ENCODE measurements around the gene PCK1.

The PCK1 gene

DNA sequence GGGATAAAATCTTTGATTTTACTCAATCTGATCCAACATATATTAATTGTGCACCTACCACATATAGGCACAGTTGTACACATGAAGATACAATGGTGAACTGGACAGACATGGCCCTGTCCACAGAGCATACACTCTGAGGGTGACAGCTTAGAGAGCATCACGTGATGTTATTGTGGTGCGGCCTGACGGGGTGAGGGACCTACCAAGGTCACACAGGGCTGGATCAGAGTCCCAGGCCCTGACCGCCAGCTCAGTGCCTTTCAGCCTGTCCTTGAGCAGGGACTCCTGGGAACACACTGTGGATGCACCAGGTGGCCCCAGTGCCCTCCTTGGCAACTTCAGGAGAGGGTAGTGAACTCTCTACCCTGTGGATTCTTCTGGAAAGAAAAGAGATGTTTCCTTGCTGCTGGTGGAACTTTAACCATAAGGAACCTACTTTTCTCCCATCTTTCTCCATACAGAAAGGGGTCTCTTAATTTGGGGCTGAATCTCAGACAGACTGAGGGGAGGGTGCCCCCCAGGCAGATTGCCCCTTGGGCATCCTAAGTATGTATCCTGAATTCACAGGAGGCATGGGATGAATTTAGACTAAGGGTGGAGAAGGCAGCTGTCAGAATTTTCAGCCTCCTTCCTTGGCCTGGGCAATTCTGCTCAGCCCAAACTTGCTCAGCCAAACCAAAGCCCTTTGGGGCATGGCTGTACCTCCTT is 26.5 kb downstream of the PCK1 start:
- DNase-seq (ENCODE audit: low read depth in 2 of 2, low spot score in 1 of 2): no peak

DNA sequence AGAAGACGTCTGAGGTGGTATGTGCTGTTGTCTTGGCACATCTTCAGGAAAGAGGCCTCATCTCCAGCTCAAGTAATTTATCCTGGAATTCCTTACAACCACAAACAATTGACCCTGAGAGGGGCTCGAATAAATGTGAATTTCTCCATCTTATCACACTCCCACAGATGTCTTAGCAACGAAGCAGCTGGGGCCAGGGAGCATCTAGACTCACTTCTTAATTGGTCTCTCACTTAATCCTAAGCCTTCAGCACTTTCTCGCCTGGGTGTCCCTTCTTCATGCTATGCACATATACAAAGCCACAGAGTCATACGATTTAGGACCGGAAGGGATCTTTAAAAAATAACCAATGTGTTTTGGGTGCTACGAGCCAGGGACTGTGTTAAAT is 27.1 kb downstream of the PCK1 start:
- no peak for DNase-seq (ENCODE audit: low read depth in 2 of 2, low spot score in 1 of 2)

DNA sequence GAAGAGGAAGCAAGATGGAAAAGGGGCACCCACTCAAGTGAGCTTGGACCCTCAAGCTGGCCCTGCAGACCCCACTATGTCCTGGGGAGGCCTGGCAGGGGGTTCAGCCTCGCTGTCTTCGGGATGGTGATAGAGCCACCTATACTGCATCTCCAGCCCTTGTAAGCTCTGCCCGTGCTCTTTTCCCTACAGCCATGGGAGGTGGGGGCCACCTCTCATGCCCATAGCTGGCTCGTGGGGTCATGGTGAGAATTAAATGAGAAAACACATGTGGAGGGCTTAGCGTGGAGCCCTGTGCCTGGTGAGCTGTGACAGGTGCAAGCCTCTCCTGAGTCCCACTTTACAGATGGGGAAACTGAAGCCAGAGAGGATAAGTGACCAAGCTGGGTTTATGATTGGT is 27.7 kb downstream of the PCK1 start:
- no peak for DNase-seq (ENCODE audit: low read depth in 2 of 2, low spot score in 1 of 2)

DNA sequence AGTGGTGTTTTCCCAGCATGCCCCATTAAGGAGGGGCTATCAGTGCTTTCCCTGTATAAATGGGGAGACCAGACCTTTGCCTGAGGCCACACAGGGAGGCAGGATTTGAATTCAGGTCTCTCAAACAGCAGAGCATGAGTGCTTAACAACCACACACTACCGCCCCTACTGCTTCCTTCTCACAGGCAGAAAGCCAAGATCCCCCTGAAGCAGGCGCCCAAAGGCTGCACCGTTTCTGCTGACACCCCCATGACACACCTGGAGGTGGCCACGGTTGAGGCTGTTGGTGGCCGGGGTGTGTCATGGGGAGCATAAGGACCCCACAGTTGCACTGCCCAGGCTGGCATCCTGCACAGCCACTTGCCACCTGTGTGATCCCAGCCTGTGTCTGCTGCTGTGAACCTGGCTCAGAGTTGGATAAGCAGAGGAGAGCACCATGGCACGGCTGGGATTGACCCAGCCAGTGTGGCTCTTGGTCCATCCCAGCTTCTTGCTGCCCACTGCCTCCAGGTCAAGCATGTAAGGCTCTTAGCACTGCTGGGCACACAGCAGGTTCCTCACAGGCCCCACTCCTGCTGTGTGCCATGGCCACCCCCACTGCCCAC is 28.3 kb downstream of the PCK1 start:
- DNase-seq (ENCODE audit: low read depth in 2 of 2, low spot score in 1 of 2): no peak

DNA sequence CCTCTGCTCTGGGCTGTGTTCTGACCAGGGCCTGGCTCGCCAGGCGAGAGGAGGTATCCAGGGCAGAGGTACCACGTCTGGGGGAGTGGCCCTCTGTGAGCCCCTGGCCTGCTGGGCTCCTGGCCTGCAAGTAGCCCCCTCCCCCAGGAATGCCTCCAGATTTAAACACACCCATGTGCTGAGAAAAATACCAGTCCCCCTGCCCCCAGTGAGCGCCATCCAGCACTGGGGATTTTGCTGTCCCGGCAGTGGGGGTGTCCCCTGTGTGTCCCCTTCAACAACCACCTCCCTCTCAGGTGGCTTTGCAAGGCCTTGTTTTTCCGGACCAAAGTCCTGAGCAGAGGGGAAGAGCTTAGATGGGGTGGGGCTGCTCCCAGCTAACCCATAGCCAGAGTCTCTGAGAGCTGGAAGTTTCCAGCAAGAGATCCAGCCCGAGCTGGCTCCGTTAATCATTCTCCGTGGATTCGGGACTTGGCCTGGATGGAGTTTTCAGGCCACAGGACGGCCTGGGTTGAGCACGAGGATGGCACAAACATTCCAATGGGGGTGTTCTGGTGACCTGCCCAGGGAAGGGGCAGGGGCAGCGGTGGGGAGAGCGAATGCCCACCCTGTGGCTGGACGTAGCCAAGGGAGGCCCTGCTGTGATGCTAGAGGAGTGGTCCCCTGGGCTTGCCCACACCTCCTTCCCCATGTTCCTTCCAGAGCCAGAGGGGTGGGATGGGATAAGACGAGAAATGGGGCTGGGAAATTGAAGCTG is 29.0 kb downstream of the PCK1 start:
- DNase-seq (ENCODE audit: low read depth in 2 of 2, low spot score in 1 of 2): no peak

DNA sequence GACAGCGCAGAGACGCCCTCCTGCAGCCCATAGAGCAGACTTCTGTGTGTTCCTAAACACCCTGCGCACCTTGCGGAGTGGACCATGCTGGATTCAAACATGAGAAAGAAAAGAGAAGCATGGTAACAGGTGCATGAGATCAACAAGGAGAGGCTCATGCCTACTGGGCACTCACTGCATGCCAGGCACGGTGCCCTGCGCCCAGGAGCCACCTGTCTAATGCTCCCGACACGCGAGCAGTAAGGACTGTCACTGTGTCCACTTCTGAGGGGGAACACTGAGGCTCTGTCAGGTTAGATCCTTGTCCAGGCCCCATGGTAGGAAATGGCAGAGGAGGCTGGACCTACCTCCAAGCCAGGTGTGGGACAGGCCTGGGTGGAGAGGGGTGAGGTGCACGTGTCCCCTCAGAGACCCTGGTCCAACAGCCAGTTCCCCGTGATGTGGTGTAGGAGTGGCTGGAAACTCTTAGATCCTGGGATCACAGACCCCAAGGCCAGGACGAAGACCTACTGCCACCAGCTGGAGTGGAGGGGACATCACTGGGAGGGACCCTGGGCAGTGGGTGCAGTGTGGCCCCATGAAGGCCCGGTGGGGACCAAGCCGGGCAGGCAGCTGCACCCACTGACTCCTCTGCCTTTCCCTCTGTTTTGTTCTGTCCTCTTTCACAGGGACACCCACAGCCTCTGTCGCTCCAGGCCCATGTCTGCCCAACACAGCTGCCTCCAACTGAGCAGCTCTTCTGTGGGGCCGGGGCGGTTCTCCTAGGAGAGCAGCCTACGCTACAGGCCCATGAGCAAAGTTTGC is 29.8 kb downstream of the PCK1 start:
- DNase-seq (ENCODE audit: low read depth in 2 of 2, low spot score in 1 of 2): no peak

DNA sequence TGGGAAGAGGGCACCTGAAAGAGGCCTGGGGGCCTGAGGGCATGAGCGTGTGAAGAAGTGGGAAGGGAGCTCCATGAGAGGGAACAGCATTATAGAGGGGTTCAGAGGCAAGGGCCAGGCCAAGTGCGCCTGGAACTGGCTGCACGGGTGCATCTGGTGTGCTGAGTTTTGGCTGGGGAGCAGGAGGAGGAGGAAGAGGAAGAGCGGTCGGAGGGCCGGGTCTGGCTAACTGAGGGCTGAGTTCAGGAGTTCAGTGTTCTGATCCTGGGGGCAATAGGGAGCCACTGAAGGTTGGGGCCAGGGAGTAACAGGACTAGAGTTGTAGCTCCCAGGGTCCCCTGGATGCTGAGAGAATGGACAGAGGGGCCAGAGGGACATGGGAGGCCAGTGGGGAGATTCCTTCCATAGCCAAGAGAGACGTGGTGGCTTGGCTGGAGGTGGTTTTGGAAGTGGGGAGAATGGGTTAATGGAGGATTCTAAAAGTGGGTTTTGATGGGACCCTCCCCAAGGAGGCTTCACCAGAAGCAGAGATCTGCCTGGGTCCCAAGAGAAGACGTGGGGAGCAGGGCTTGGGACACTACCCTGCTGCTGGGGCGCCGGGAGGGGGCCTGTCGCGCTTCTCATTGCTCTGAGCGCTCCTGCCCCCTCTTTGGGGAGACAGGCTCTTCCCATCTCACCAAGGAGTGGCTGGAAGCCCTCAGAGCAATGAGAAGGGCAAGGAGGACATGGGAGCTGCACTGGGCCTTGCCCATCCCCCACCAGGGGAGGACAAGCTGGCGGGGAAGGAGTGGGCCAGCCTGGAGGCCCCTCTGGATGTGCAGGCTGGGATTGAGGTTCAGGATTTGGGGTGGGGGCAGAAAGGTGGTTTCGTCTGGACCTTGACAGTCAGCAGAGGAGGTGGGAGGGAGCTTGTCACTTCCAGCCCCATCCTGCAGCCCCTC is 30.6 kb downstream of the PCK1 start:
- no peak for DNase-seq (ENCODE audit: low read depth in 2 of 2, low spot score in 1 of 2)

DNA sequence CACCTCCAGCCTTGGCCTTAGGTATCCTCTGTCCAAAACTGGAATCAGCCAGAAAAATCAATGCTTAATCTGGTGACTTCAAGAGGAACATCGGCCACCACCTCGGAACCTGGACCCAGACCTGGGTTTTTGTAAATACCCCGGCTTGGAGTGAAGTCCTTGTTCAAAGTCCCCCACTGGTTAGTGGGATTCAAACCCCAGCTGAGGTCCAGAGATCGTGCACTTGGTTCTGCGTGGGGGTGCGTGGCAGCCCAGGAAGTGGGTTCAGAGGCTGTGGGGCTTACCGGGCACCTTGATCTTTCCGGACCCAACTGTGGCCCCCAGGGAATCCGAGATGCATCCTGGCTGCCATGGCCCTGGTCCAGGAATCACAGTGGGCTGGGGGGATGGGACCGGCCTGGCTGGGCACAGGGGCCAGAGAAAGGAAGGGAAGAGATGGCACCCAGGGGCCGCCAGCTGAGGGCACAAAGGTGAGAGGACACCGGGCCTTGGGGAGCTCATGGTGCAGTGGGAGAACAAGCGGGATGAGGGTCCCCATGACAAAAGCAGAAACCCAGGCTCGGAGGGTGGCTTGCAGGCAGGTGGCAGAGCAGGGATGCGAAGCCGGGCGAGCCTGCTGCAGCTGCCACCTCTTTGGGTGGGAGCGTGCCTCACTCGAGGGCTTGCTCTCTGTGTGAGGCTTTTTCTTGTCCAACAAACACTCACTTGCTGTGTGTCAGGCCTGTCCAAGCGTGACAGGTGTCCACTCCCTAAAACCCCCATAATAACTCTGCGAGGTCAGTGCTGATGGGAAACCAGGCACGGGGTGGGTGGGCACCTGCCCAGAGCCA is 31.6 kb downstream of the PCK1 start:
- no peak for DNase-seq (ENCODE audit: low read depth in 2 of 2, low spot score in 1 of 2)

DNA sequence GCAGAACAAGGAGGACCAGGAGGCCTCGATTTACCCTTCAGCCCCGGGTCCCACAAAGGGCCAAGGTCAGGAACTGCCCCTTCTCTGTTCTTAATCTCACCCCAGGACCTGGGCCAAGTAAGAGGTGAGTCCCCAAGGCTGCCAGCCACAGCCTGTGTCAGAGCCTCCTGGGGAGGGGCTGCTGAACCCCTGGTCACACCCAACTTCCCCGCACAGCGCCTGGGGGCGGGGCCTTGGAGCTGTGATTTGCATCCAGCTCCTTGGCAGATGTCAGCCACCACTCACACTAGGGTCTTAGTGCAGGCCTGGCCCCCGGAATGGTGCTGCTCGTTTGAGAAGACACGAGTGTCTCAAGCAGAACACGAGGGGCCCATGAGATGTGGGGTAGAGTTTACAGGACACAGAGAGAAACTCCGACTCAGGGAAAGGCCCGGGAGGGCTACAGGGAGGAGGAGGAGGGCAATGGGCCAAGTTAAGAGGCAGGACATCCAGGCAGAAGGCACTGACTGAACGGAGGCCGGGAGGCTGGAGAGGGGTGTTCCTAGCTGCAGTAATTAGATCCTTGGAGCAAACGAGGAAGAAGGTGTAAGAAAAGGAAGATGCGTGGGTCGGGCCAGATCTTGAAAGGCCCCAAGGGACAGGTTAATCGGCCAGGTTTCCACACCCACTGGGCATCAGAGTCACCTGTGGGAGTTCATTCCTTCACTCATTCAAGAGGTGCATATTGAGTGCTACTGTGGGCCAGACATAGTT is 32.4 kb downstream of the PCK1 start:
- DNase-seq (ENCODE audit: low read depth in 2 of 2, low spot score in 1 of 2): no peak

DNA sequence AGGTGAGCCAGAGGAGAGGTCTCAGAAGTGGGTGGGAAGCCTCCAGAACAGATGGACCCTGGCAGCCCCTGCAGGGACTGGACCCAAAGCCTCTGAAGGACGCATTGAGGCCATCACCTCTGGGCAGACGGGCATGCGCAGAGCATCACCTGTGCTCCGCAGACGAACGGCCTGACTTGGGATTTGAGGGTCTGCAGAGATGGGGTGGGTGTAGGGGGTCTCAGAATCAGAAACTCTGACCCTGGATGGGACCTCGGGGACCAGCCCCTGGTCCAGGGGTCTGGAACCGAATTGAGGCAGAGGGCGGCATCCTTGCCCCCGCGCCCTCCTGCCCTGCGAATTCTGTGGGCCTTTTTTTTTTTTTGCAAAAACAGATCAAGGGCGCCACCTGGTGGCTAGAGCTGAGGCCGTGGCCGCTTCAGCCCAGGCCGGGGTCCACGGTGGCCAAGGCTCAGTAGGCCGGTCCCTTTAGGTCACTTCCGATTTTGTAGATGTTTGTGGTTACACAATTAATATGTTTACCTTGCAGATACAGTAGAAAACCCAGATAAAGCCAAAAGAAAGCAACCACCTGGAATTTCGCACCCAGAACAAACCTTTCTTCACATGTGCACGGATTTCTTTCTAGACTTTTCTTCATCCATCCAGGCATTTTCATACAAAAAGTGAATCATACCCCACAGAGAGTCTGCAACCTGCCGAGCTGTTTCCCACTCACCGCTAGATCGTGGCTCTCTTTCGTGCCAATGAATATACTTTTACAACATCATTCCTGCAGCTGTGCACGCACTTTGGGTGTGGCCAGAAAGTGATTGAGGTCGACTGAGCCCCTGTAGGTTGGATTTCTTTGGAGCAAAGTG is 33.4 kb downstream of the PCK1 start:
- DNase-seq (ENCODE audit: low read depth in 2 of 2, low spot score in 1 of 2): peak in 1 of 2 donors; percentile 25

DNA sequence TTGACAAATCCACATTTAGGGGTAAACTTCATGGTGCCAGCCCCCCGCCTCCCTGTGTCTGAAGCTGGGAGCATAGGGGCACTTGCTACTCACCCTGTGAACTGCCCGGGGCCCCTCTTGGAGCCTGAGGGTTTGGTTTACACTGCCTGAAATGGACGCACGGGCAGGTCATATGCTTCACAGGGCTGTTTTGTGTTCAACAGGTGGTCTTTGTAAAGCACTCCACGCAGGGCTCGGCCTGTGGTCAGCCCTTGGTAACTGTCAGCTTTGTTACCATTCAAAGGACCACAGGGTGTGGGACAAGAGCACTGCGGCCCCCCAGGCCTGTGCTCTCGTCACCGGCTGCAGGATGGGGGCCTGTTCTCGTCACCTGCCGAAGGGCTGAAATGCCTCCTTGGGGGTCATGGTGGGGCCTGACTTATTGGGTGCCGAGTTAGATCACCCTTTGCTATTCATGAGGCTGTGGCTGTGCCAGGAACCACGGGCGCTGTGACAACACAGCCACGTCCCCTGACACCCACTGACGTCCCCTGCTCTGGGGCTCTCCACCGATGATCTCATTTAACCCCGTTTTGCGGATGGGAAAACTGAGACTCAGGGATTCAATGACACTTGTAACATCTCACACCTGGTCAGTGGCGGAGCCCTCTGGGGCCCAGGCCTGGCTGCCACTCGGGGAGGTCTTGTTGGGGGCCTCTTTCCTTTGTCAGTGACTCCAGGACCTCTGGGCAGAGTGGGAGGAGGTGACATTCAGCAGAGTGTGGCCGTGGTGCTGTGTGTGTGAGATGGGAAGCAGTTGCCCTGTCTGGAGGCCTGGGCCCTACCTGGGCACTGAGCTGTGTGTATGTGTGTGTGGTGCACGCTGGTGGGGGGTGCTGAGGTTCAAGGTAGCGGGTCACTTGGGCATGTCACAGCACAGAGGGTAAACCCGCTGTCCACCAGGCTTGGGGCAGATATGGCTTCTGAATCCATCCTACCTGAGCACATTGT is 34.4 kb downstream of the PCK1 start:
- DNase-seq (ENCODE audit: low read depth in 2 of 2, low spot score in 1 of 2): no peak

DNA sequence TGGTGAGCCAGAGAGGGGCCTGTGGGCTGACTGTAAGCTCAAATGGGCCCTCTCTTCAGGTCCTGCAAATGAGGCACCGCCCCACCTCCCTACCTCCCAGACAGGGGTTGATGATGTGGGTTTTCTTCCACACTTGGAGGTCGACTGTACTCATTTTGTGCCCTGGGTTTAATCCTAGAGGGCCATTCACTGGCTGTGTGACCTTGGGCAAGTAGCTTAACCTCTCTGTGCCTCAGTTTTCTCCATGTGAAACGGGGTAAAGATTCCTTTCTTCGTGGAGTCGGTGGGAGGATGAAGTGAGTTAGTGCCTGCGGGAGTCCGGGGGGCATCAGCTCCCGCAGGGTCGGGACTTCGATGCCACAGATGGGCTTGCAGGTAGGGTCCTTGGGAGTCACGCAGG is 35.4 kb downstream of the PCK1 start:
- no peak for DNase-seq (ENCODE audit: low read depth in 2 of 2, low spot score in 1 of 2)

DNA sequence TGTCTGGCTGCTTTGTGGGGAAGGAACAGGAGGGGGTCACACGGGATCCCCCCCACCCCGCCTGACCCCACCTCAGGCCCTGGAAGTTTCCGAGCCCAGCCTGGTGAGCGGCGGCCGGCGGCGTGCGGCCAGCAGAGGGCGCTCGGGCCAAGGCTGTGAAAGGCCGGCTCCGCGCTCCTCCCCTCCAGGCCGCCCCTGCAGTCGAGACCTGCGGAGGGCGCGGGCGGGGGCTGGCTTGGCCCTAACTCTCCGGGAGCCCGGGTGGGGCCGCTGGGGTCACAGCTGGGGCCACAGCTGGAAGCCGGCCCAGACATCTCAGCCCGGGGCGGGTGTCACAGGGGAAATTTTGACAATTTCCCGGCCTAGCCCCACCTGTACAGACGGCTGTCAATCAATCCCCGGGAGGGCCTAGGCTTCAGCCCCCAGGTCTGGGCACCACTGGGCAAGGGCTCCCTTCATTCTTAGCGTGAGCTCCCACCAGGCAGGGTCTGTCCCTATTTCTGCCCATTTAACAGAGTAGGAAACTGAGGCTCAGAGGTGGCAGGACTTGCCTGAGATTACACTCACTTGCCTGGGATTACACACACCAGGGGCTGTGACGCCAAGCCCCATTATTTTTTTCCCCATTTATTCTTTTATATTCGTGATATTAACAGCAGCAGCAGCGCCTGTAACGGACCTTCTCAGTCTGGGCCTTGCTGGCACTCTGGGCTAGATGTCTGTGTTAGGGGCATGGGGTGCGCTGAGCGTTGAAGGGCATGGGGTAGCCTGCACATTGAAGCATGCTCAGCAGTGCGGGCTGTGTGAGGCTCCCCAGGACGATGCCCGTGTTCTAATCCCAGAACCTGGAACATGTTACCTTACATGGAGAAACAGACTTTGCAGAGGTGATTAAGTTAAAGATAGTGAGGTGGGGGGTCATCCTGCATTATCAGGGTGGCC is 36.4 kb downstream of the PCK1 start:
- peak; percentile 46 to 55 for DNase-seq (ENCODE audit: low read depth in 2 of 2, low spot score in 1 of 2)

DNA sequence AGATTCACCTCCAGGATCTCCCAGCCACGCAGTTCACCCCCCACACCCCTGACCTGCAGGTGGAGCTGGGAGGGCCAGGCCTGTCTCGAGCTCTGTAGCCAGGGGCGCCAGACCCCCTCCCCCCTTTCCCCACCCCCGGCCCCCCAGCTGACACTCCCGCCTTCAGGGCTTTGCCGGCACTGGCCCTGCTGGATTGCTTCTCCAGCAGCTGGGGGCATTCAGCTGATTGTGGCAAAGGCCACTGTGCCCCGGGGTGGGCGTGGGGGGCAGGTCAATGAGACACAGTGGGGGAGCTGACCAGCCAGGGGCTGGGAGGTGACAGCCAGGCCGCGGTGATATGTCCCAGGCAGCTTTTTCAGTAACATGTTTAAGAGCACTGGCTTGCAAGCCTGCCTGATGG is 37.1 kb downstream of the PCK1 start:
- no peak for DNase-seq (ENCODE audit: low read depth in 2 of 2, low spot score in 1 of 2)

DNA sequence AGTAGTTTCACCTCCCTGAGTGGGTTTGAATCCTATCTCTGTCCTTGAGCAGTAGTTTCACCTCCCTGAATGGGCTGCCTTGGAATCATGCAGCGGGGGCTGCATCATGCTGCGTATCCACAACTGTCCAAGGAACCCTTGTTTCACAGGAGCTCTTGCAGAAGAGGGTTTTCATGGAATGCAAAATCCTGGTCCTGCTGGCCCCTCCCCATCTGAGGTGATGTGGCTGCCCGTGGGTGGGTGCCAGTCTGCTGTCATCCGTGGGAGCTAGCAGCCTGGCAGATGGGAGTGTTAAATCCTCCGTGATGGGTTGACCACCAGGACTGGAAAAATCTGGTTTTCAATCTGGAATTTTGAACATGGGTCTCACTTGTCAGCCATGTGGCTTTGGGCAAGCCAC is 37.6 kb downstream of the PCK1 start:
- no peak for DNase-seq (ENCODE audit: low read depth in 2 of 2, low spot score in 1 of 2)

Measured in stimulated activated CD8-positive, alpha-beta memory T cell treated with anti-CD3 and anti-CD28 coated beads, Interleukin-4, amount 100 ng/mL, for 4 hours (primary cell).